SU-DHL-6 (cell line): ENCODE measurements around the gene COPE.

Experiments
- EZH2phosphoT487 ChIP-seq: fragments of 200-600 bp; sonication (generic), shearing (Covaris generic); conservative IDR thresholded peaks from 2 replicates; pipeline ENCODE4 v1.6.1; 2018; ENCODE audit warnings: mild to moderate bottlenecking, antibody characterized with exemption, low read length, moderate library complexity, mixed read lengths
- TF ChIP-seq, protein P1 (sequence below): fragments of 200-600 bp; sonication (generic); IDR thresholded peaks from one replicate; pipeline ENCODE4 v1.5.1; 2017; ENCODE audit warnings: antibody characterized with exemption, mild to moderate bottlenecking, low read length, moderate library complexity; ENCODE audit not compliant: insufficient read depth, poor library complexity, severe bottlenecking

DNA sequence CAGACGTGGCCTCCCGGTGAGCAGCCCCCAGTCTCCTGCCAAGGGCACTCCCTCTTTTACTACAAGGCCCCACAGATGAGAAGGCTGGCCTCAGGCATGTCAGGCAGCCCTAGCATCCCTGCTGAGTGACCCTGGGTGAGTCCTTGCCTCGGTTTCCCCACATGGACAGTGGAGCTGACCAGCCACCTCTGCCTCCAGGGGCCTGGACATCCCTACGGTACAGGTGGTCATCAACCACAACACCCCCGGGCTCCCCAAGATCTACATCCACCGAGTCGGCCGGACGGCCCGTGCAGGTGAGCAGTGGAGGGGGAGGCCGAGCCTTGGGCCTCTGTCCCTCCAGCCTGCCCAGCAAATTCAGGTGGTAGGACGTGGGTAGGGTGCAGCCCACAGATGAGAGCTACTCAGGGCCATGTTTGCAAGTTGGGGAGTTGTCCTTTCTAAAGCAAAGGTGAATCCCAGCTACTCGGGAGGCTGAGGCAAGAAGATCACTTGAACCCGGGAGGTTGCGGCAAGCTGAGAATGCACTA is 5.6 kb upstream of the COPE start:
- TF ChIP-seq, protein P1, sequence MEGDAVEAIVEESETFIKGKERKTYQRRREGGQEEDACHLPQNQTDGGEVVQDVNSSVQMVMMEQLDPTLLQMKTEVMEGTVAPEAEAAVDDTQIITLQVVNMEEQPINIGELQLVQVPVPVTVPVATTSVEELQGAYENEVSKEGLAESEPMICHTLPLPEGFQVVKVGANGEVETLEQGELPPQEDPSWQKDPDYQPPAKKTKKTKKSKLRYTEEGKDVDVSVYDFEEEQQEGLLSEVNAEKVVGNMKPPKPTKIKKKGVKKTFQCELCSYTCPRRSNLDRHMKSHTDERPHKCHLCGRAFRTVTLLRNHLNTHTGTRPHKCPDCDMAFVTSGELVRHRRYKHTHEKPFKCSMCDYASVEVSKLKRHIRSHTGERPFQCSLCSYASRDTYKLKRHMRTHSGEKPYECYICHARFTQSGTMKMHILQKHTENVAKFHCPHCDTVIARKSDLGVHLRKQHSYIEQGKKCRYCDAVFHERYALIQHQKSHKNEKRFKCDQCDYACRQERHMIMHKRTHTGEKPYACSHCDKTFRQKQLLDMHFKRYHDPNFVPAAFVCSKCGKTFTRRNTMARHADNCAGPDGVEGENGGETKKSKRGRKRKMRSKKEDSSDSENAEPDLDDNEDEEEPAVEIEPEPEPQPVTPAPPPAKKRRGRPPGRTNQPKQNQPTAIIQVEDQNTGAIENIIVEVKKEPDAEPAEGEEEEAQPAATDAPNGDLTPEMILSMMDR: no peak
- TF ChIP-seq EZH2phosphoT487: no peak
